ENCODE results near the gene SRP9.

- TF ChIP-seq EZH2phosphoT487 (IDR thresholded peaks at IDR 0.05; ENCODE audit: borderline replicate concordance, low read length) = no peak
- TF ChIP-seq, protein P1, sequence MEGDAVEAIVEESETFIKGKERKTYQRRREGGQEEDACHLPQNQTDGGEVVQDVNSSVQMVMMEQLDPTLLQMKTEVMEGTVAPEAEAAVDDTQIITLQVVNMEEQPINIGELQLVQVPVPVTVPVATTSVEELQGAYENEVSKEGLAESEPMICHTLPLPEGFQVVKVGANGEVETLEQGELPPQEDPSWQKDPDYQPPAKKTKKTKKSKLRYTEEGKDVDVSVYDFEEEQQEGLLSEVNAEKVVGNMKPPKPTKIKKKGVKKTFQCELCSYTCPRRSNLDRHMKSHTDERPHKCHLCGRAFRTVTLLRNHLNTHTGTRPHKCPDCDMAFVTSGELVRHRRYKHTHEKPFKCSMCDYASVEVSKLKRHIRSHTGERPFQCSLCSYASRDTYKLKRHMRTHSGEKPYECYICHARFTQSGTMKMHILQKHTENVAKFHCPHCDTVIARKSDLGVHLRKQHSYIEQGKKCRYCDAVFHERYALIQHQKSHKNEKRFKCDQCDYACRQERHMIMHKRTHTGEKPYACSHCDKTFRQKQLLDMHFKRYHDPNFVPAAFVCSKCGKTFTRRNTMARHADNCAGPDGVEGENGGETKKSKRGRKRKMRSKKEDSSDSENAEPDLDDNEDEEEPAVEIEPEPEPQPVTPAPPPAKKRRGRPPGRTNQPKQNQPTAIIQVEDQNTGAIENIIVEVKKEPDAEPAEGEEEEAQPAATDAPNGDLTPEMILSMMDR (conservative IDR thresholded peaks at IDR 0.05; ENCODE audit: low read depth, low read length) = no peak
Observed at GRCh38 chr1:225780134-225780533, 2.5 kb downstream of the SRP9 start.
